T1000 (cell line): ENCODE results near the gene OTUB1.
A peak's percentile ranks its signal among the peaks of the same experiment; 100 is the strongest.

Source experiments
- DNase-seq: peaks from one replicate; lab custom pipeline; 2025; ENCODE audit warnings: mixed read lengths; lab: John Stamatoyannopoulos, UW

OTUB1 gene

DNA sequence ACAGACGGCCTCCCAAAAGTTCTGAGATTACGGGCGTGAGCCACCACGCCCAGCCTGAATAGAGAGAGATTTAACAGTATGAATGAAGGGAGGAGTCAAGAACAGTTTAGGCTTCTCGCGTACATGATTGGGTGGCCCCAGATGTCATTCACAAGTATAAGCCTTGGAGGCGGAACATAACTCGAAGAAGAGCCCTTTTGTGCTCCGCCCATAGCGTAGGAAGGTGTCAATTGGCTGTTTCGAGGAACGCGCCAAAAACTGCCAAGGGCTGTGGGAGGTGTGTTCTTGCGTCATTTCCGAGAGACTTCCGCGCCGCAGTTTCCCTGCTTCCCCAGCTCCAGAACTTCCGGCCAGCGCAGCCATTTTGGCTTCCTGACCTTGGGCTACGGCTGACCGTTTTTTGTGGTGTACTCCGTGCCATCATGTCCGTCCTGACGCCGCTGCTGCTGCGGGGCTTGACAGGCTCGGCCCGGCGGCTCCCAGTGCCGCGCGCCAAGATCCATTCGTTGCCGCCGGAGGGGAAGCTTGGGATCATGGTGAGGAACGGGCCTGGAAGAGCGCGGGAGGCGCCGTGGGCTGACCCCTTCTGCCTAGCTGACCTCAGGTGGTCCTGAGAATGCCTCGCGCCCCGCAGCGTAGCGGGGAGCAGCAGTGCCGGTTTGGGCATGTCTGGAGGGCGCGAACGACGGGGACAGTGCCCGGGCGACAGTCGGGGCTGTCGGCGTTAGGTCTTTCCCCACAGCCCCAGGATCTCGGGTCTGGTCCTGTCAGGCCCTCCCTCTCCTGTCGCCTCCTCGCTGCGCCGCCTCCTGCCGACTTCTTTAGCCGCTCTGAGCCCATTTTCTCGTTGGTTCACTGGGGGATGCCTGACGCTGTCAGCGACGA lies 11.7 kb upstream of the OTUB1 start, which contains the start of gene COX8A:
Gene COX8A (plus strand): TSS at position 362 of the 885 bp plus-strand sequence. CDS start 61 bp downstream, at position 423.
- DNase-seq: peak; percentile 96

DNA sequence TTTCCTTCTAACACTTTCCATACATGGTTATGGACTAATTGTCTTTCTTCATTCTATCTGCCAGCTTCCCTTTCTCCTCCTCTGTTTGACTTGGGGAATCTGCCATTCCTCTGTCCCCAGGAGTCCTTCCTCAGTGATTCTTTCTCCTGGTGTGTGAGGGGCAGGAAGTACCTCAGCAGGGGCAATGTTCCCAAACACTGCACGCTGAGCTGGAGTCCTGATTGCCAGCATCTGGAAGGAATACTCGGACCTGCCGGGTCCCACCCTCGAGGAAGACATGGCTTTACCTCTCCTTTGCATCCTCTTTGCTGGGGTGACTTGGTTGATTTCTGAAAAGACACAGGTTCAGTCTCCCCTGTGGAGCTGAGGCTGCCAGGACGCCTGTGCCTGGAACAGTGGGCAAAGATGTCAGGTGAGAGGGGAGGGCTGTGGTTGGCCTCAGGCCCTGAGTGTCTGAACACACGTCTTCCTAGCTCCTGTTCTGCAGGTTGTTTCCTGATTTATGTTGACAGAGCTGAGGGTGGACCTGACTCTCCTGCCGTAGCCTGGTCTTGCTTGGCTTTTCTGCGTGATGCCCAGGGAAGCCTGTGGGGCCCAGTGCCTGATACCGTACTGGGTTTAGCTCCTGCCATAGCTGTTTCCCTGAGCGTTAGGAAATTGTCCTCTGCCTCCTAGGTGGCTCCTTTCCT lies 7.5 kb upstream of the OTUB1 start:
- no peak for DNase-seq

DNA sequence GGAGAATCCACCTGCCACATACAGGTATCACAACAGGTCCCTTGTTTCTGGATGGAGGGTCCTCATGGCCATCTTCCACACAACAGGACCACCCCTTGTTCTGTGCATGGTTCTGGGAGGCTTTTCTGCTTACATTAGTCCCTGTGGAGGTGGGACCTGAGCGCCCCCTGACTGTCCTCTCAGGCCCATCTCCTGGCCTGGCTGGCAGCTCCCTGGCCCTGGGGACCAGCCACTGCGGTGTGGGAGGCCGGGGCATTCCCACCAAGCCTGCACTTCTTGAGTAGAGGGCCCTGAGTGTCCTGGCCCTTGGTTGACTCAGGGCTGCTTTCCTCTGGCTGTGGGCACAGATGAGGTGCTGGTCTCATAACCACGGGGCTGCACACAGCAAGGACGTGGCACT lies 6.8 kb upstream of the OTUB1 start:
- no peak for DNase-seq

DNA sequence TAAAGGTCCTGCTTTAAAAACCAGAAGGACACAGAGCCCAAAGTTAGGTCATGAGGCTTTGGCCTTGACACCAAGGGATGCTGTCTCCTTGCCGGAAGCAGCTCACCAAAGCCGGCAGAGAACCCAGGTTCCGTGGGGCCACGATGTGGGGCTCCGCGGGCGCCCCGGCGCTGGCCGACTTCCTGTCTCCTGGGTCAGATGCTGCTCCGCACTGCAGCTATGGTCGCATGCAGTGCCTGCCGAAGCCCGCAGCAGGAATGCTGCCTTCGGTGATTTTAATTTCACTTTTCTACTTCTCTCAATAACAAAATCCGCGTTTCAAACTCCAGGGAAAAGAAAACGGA lies 454 bp upstream of the OTUB1 start:
- DNase-seq: no peak

DNA sequence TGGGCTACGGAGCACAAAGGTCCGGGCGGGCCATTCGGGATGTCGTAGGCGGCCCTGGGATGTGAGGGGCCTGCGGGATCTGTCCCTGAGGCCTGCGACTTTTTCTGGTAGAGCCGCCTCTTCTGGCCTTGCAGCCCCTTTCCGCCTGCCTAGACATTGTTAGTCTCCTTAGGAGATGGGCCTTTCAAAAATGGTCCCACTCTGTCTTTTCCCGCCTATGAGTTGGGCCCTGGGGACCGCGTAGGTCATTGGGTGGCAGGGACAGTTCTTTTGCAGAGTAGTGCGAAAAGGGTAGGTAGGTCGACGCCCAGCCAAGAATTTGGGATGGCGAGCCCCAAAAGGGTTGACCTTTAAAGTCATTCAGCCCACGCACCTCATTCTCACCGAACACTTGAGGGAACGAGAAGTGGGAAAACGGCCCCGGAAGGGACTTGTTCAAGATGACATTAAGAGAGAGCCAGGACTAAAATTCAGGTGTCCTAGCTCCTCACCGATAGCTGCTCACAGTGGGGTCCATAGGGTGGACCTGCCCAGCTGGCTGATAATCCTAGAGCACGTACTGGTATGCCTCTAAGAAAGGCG lies 785 bp downstream of the OTUB1 start:
- DNase-seq: no peak

DNA sequence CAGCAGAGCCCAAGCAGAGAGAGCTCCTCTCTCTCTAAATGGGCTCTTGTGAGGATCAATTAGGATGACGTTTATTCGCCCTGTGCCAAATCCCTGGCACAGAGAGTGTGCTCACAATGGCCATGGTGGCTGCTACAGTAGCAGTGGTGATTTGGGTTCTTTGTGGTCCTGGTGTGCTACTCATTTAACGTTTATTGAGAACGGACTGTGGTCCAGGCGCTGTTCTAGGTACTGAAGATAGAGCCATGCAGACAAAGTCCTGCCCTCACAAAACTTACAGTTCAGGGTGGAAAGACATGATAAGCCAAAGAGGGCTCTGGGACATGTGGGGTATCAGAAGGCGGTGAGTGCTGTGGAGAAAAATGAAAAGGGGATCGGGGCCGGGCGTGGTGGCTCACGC lies 5.3 kb downstream of the OTUB1 start:
- no peak for DNase-seq

DNA sequence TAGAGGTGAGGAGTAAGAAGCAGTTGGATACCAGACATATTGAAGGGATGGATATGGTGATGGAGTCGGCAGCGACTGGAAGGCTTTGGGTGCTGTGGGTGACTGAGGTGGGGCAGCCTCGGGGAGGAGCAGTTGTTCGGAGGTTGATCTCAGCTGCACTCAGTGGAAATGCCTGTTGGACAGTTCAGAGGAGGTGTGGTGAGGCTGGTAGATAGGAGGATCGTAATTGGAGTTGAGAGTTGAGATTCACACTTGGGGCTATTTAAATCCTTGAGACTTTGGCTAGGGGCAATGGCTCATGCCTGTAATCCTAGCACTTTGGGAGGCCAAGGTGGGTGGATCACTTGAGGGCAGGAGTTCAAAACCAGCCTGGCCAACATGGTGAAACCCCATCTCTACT lies 6.9 kb downstream of the OTUB1 start:
- no peak for DNase-seq

GRCh38 chr11:63993993-63994392 lies 7.8 kb downstream of the OTUB1 start:
- no peak for DNase-seq

GRCh38 chr11:63996512-63996911 lies 10.3 kb downstream of the OTUB1 start:
- DNase-seq: no peak

DNA sequence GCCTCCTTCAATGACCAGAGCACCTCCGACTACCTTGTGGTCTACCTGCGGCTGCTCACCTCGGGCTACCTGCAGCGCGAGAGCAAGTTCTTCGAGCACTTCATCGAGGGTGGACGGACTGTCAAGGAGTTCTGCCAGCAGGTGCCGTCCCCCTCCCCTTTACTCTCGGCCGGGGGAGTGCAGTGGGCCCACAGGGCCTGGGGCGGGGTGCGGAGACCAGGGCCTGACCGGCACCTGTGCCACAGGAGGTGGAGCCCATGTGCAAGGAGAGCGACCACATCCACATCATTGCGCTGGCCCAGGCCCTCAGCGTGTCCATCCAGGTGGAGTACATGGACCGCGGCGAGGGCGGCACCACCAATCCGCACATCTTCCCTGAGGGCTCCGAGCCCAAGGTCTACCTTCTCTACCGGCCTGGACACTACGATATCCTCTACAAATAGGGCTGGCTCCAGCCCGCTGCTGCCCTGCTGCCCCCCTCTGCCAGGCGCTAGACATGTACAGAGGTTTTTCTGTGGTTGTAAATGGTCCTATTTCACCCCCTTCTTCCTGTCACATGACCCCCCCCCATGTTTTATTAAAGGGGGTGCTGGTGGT lies 11.0 kb downstream of the OTUB1 start:
- DNase-seq: no peak

DNA sequence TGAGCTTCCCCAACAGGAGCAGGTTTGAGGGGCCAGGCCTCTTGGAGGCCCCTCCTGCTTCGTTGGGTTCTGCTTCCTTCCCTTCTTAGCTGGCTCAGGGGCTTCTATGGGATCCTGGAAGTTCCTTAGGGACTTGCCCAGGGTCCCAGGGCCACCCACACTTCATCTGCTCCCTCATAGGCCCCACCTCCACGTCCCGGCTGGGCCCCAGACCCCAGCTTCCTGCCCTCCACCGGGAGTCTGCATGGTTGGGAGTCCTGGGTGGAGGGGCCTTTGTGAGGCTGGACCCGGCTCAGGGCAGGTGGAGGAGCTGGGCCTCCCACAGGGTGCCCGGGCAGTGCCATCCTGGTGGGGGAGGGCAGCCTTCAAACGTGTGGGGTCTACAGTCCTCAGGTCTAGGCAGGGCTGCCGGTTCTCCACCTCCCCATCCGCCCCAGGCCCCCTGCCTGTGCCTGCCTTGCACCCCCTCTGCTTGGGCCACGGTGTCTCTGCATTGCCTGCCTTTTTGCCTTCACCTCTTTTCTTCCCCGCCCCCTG lies 11.6 kb downstream of the OTUB1 start:
- no peak for DNase-seq

DNA sequence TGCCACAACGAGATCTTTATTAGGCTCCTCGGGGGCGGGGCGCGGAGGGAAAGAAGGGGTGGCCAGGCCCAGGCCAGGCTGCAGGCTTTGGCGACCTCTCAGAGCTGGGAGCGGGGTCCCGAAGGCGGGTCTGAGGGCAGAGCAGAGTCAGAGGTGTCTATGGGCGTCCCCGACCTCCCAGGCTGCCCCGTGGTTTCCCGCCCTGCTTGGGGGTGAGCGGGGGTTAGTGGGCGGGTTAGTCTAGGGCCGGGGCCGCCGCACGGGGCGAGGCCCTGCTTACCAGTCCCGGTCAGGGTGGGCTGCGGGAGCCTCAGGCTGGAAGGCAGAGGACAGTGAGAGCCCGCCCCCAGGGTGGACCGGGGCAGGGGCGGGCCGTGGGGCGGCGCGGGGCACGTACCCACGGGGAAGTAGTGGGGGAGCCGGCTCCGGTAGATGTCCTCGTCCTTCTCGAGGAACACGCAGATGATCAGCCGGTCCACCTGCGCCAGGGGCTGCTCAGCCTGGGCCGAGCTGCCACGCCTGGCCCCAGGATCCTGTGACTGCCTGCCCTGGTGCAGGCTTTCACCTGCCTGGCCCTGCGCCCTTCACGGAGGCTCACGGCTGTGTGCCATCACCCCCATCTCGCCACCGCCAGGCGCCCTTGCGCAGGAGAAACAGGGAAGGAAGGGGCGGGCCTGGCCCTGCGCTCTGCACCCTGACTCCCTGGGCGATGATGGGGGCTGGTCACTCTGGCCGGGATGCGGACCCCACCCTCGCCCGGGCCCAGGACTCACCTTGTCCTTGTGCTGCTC lies 12.5 kb downstream of the OTUB1 start:
- no peak for DNase-seq

DNA sequence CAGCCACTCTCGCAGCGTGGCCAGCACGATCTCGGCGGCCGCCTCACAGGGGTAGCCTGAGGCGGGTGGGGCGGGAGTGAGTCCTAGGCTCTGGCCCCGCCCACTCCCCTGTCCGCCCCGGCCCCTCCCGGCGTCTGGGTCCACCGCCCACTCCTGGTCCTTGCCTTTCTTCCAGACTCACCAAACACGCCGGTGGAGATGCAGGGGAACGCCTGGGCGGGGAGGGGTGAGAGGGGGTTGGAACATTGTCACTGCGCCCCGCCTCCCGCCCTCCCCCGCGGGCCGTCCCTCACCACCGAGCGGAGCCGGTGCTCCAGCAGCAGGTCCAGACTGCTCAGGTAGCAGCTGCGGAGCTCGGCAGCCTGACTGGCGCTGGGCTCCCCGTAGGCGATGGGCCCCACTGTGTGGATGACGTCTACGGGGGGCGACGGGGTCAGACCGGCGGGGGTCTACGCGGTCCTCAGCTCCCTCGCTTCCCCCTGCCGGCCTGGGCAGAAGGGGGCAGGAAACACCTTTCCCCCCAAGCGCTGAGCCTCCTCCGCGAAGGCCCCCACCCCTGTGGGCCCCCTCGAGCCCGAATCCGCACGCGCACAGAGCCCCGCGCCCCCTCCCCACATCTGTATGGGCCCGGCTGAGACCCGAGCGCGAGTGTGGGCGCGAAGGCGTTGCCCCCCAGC lies 13.2 kb downstream of the OTUB1 start:
- DNase-seq: no peak

DNA sequence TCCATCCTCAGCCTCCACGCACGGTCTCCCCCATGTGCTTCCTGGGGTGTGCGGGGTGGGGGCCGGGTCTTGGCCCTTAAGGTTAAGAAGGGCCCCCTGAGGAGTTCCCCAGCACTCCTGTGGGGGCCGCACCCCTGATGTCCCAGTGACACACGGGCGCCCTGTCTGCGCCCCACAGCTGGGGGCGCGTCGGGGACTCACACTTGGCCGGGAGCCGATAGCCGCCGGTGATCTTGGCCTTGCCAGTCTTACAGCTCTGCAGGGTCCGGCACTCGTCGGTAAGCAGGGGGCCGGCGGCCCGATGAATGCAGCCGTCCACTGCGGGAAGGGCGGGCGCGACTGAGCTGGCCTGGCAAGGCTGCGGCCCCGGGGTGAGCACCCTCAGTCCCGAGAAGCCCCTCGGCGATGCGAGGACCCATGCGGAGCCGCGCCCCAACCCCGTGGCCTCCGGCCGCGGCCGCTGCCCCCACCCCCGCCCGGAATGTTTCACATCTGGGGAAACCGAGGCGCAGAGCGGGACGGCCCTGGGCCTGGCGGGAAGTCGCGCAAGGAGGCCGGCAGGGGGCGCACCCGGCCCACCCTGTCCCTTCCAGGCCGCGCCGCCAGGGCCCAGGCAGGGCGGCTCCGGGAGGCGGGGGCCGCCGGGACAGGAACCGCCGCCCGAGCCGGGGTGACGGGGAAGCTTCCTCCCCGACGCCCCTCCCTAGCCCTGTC lies 13.9 kb downstream of the OTUB1 start:
- DNase-seq: no peak

DNA sequence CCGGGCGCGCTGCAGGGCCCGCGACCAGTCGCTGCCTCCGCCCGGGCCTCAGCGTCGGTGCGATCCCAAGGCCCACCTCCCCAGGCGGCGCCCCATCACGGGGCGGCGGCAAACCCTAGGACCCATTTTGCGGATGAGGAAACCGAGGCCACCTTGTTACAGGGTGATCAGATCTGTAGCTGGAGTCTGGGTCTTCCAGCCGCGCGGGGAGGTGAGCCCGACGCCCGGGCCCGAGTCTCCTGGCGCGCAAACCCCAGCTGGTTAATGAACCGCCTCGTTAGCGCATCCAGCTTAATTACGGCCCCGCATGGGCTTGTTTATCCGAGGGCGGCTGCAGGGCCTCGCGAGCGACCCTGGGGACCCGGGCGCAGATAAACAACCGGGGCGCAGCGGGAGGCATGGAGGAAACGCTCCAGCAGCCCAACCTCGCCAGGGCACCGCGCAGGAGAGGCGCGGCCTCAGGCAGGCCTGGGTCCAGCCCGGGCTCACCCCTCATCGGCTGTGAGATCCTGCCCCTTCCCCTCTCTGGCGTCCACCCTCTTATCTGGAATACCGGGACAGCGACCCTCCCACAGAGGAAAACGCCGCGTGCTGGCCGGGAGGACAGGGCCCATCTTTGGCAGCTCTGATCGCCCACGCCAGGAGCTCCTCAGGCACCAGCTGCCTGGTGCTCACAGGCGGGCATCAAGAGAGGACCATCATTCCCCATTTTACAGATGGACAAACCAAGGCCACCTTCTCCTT lies 14.7 kb downstream of the OTUB1 start:
- DNase-seq: no peak

GRCh38 chr11:64001484-64002420 lies 15.5 kb downstream of the OTUB1 start:
- DNase-seq: peak; percentile 41

DNA sequence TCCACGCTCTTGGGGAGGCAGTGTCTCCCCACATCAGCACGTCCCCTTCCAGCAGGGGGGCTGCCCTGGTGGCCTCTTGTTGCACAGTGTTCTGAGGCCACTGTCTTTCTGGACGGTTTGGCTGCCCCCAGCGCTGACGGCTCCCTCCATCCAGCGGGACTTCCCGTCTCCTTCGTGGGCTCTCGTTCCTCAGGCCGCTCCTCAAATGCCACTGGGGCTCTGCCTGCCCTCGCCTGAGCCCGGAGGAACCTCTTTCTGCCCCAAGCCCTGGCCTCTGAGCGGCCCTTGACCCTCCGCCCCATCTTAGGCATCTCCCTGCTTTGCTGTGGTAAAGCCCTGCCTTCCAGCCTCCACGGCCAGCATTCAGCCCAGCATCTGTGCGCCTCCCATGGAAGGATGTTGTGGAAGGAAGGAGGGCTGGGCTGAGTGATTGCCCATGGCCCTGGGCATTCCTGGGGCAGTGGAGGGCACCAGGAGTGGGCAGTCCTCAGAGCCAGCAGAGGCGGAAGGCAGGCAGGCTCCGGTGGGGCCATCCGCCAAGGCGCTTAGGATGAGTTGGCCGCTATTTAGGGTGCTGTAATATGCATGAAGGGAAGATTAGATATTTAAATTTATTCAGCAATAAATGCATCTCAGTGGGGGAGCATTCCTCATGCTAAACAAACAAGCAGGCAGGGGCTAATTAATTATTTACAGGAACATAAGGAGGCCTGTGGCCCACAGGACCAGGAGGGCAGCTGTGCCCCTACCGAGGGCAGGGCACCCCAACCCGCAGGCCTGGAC lies 17.8 kb downstream of the OTUB1 start:
- DNase-seq: peak; percentile 74

DNA sequence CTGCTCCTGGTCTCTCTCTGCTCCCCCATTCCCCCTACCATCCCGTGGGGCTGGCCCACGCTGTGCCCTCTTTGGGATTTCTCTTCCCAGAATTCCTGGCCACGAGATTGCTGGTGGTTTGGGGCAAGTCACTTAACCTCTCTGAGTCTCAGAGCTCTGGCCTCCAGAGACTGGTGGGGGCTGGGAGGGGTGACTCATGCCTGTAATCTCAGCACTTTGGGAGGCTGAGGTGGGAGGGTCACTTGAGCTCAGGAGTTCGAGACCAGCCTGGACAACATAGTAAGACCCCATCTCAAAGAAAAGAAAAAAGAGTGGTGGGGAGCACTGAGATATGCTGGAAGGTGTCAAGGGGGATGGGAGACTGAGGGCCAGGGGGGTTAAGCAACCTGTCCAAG lies 18.3 kb downstream of the OTUB1 start:
- peak; percentile 51 for DNase-seq
